ENCODE measurements around the gene ZNF365. TPM values are rescaled to one million over a fixed set of nuclear protein-coding genes. Genes with fewer than 3 reads are reported as not detected.

Gene ZNF365
- total and polyA plus RNA-seq, 9 of the 15 experiments (the other 6 are each of a cell fraction or from before 2014, with no cell fraction given) = 0.03 to 0.04 TPM; not detected in 7

GRCh38 chr10:62382831-62383230 lies 8.7 kb downstream of the ZNF365 start:
- no peak for ATAC-seq
- Histone ChIP-seq H3K27ac (ENCODE audit: extremely low read depth, low read depth, low read length) (no peak overlapping the region), H3K4me1 (replicated peaks in 1 of 2; ENCODE audit: control insufficient read depth in 2 of 2, insufficient read depth in 2 of 2, low read length in 2 of 2) (no peaks in the 10 kb centered on the region), H3K9me1 (ENCODE audit: control insufficient read depth, insufficient read depth, low read length) (no peaks in the 10 kb centered on the region), H3K4me2 (ENCODE audit: insufficient read depth, low read length) (no peak overlapping the region), H3K9ac (ENCODE audit: insufficient read depth in 1 of 2, low read depth in 2 of 2, low read length in 2 of 2) (no peak overlapping the region), H2AFZ (ENCODE audit: low read depth, low read length) (no peak overlapping the region), H4K20me1 (replicated peaks; ENCODE audit: control insufficient read depth, insufficient read depth, low read length) (no peaks in the 10 kb centered on the region), H3K4me3 (no peak overlapping the region), H3K9me3 (replicated peaks; ENCODE audit: control insufficient read depth, insufficient read depth, low read depth, low read length) (no peaks in the 10 kb centered on the region), H3K79me2 (ENCODE audit: control insufficient read depth, insufficient read depth, low read length) (no peaks in the 10 kb centered on the region), H3K36me3 (ENCODE audit: control insufficient read depth, insufficient read depth, low read length) (no peaks in the 10 kb centered on the region), H3K27me3 (ENCODE audit: control insufficient read depth in 2 of 2, insufficient read depth in 2 of 2, low read length in 2 of 2) (no peaks in the 10 kb centered on the region)
- ChIA-PET CTCF (ENCODE audit: low intra/inter-chr PET ratio) (no interaction called here), POLR2A (no interaction called here)
- no peak for FAIRE-seq
- intact Hi-C loops (cut with micrococcal nuclease) (no loop called here), in situ Hi-C loops (cut with MboI) (no loop called here)
- DNase-seq (ENCODE audit: extremely low read depth in 1 of 4, low spot score in 3 of 4) = no peak
- no TSS peak for BruUV-seq (replicated peaks)
- WGBS (ENCODE audit: insufficient coverage, low coverage, missing lambda C conversion rate) = 6% methylated on average over 4 of the region's 4 CpGs
- no peak for TF ChIP-seq SRSF1 (IDR thresholded peaks at IDR 0.05; ENCODE audit: low read depth, low read length)
- TF ChIP-seq CBFB (CRISPR knock-in tag; IDR thresholded peaks at IDR 0.05) = no peak
- no peak for TF ChIP-seq AFF1 (IDR thresholded peaks at IDR 0.05; ENCODE audit: low read depth in 1 of 2, partially characterized antibody in 2 of 2)
- no peak for TF ChIP-seq FOS (IDR thresholded peaks at IDR 0.05; ENCODE audit: extremely low read depth, insufficient read length)
- TF ChIP-seq IRF2 (CRISPR knock-in tag; IDR thresholded peaks at IDR 0.05) = no peak
- no peak for TF ChIP-seq ZNF507 (tag; conservative IDR thresholded peaks at IDR 0.05)
- no peak for TF ChIP-seq ATF4 (CRISPR knock-in tag; IDR thresholded peaks at IDR 0.05)
- no peak for TF ChIP-seq HDAC1 (IDR thresholded peaks at IDR 0.05)
- no peak for TF ChIP-seq TSC22D4 (tag; IDR thresholded peaks at IDR 0.05)
- no peak for TF ChIP-seq SP2 (IDR thresholded peaks at IDR 0.05; ENCODE audit: extremely low read depth, low read depth, low read length, poor library complexity, severe bottlenecking)
- no peak for TF ChIP-seq WHSC1 (IDR thresholded peaks at IDR 0.05; ENCODE audit: low read length)
- no peak for TF ChIP-seq DEAF1 (CRISPR knock-in tag; IDR thresholded peaks at IDR 0.05)
- TF ChIP-seq CBX5 (IDR thresholded peaks at IDR 0.05; ENCODE audit: borderline replicate concordance, low read depth) = no peak
